Activated CD4-positive, alpha-beta T cell treated with anti-CD3 and anti-CD28 coated beads, Interleukin-2, Interleukin-4, amounts not matched to agents 100 ng/mL and 50 ng/mL, durations not matched to agents 16 hours and 8 hours (primary cell): Measurements from ENCODE around the gene NOTO.
"Not testable (repeated sequence)": the region's sequence is repeated elsewhere in the genome, so short reads cannot be mapped to it uniquely, and the experiment has no call there.

Source experiments
- DNase-seq: peaks from one replicate; pipeline ENCODE4 v3.0.0-alpha.2; 2020; ENCODE audit warnings: low spot score

The NOTO gene

GRCh38 chr2:73200281-73200680 lies 2.1 kb upstream of the NOTO start:
- DNase-seq = not testable (repeated sequence)

GRCh38 chr2:73203055-73203681 lies 794 bp downstream of the NOTO start:
- DNase-seq = no peak

DNA sequence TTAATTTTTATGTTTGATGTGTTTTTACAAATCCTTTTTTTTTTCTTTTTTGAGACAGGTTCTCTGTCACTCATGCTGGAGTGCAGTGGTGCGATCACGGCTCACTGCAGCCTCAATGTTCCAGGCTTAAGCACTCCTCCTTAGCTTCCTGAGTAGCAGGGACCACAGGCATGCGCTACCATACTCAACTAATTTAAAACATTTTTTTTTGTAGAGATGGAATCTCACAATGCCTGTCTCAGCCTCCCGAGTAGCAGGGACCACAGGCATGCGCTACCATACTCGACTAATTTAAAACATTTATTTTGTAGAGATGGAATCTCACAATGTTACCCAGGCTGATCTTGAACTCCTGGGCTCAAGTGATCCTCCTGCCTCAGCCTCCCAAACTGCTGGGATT lies 3.2 kb downstream of the NOTO start:
- DNase-seq = no peak

DNA sequence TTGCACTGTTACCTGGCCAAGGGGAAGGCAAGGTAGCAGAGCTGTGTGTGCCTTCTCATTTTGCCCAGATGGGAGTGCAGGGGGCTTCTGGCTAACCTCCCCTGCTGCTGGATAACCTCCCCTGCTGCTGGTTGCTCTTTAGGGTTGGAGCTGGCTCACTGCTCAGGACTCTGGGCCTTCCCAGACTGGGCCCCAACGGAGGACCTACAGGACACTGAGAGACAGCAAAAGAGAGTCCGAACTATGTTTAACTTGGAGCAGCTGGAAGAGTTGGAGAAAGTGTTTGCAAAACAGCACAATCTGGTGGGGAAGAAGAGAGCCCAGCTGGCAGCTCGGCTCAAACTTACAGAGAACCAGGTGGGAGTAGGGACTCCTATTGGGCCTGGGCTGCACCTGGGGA lies 5.9 kb downstream of the NOTO start:
- DNase-seq = no peak

- DNase-seq = no peak
Measured at GRCh38 chr2:73210019-73210418, 7.6 kb downstream of the NOTO start.

- no peak for DNase-seq
Measured at GRCh38 chr2:73210696-73211095, 8.3 kb downstream of the NOTO start.

DNA sequence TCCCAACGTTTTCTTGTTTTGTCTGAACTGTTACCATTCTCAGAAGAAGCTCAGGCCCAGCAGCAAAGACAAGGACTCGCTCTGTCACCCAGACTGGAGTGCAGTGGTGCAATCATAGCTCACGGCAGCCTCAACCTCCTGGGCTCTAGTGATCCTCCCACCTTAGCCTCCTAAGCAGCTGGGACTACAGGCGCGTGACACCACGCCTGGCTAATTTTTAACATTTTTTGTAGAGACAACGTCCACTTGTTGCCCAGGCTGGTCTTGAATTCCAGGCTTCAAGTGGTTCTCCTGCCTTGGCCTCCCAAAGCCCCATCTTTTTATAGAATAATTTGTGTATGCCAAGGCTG lies 9.7 kb downstream of the NOTO start:
- no peak for DNase-seq

DNA sequence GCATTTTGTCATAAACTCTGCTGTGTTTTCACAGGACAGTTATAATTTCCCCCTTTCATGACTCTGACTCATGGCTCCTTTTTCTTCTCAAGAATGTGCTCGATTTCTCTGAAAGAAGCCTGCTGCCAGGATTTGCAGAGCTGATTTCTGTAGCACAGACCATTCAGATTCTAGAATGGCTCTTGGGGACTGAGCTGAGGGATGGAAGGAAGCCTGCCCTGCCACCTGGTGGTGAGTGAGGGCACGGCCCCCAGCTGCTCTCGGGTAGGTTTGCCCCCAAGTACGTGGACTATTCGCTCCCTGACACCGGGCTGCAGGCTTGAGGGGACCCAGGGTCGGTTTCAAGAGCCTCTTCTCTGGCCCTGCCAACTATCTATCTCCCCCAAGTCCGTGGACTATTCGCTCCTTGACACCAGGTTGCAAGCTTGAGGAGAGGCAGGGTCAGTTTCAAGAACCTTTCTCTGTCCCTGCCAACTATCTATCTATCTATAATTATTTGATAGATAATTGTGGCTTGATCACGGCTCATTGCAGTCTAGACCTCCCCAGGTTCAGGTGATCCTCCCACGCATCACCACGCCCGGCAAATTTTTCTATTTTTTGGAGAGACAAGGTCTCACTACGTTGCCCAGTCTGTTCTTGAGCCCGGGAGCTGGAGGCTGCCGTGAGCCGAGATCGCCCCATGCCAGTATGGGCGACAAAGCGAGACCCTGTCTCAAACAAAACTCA lies 10.2 kb downstream of the NOTO start:
- peak; percentile 73 for DNase-seq

GRCh38 chr2:73214120-73215035 lies 12.0 kb downstream of the NOTO start, which contains the start of gene SMYD5:
Gene SMYD5 (plus strand): TSS chr2:73214245. CDS start chr2:73214267, 22 bp downstream.
- DNase-seq = peak; percentile 93

GRCh38 chr2:73215254-73215653 lies 12.9 kb downstream of the NOTO start:
- DNase-seq = no peak

DNA sequence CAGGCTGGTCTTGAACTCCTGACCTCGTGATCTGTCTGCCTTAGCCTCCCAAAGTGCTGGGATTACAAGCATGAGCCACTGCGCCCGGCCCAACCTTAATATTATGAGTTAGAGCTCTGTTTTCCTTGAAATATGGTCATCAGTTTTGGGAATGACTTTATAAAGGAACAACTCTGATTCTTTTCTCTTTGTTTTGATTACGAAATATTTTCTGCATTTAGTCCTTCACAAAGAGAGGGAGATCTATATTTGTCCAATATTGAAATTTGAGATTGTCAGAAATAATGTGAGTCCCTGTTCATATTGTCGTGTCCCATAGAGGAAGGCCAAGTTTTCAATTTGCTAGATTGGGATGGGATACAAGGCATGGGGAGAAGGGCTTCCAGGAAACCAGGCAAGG lies 14.8 kb downstream of the NOTO start:
- DNase-seq = no peak

DNA sequence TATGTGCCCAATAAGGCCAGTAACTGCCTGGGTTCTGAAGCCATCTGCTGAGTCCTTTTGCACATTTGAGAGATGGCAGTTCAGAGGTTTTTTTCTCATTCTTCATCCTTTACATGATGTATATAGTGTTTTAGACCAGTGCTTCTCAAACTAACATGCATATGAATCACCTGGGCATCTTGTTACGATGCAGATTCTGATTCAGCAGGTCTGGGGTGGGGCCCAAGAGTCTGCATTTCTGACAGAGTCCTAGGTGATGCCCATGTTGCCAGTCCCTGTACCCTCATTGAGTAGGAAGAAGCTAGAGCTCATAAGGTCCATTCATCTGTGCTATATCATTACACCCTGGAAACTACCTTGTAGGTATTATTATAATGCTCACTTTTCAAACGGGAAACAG lies 15.5 kb downstream of the NOTO start:
- DNase-seq = no peak

GRCh38 chr2:73218298-73218697 lies 15.9 kb downstream of the NOTO start:
- no peak for DNase-seq

GRCh38 chr2:73223821-73224220 lies 21.4 kb downstream of the NOTO start:
- DNase-seq = no peak

DNA sequence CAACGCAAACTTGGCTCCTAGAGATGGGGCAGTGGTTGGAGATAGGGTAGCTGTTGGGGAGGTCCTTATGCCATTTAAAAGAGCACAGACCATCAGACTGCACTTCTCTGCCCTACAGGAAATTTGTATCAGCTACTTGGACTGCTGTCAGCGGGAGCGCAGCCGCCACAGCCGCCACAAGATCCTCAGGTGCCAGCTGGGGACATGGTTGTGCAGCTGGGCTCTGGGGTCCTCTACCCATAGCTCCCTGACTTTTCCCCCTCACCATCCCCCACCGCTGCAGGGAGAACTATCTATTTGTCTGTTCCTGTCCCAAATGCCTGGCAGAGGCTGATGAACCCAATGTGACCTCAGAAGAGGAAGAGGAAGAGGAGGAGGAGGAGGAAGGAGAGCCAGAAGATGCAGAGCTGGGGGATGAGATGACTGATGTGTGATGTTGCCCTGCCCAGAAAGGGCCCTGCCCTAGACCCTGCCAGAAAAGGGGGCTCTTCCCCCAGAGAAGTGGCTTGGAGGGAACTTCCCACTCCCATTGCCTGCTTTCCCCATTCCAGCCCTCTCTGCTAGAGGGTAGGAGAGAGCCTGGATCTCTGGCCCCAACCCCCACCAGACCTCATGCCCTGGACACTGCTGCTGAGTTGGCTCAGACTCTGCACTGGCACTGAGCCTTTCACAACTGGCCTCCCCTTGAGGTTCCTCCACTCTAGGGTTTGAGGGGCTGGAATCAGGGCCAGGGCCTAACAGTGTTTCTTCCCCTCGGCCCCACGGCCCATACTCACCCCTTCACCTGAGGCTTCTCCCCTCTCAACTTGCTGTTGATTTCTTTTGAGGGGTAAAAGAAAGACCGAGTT lies 23.4 kb downstream of the NOTO start:
- no peak for DNase-seq

- no peak for DNase-seq
Measured at GRCh38 chr2:73227086-73227485, 24.7 kb downstream of the NOTO start.

DNA sequence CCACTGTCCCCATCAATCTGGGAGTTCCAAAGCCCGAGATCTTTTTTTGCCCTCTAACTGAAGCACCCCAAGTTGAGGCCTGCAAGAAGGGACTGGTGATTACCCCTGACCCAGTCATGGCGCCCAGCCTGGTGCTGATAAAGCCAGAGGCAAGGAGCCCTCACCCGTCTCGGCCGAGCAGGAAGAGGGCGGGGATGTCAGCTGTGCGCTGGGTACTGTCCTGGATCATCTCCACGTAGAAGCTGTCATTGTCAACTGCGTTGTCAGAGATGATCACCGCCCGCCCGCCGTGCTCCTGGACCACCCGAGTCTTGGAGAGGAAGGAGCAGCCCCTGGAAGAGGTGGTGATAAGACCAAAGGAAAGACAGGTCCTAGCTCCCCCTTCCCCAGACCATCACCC lies 26.3 kb downstream of the NOTO start:
- no peak for DNase-seq

DNA sequence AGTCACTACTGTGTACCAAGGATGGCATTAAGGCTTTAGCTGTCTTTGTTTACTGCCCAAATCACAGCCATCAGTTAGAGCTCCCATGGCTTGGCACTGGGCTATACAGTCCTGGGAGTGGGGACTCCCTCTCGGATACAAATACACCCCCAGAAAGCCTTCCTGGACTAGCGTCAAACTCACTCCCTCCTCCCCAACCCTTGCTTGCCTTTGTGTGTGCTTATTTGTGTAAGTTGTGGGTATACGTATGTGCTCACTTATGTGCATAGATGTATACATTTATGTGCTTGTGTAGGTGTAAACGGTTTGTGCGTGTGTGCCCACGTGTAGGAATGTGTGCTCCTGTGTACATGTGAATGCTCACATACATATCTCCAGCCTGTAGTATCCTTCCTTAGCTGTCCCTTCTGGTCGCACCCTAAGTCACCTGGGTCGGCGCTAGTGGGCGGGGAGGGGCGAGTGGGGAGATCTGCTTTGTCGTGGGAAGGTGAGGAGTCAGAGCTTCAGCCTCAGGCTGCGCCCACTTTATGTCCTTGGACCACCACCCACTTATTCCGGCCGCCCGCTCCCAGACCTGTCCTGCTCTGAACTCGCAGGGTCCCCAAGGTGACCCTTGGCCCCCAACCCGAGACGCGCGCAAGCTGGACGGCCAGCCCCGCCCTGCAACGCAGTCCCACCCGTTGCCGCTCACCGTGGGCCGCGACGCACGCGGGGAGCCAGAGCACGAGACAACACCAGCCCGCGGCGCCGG lies 30.2 kb downstream of the NOTO start:
- peak; percentile 35 for DNase-seq

DNA sequence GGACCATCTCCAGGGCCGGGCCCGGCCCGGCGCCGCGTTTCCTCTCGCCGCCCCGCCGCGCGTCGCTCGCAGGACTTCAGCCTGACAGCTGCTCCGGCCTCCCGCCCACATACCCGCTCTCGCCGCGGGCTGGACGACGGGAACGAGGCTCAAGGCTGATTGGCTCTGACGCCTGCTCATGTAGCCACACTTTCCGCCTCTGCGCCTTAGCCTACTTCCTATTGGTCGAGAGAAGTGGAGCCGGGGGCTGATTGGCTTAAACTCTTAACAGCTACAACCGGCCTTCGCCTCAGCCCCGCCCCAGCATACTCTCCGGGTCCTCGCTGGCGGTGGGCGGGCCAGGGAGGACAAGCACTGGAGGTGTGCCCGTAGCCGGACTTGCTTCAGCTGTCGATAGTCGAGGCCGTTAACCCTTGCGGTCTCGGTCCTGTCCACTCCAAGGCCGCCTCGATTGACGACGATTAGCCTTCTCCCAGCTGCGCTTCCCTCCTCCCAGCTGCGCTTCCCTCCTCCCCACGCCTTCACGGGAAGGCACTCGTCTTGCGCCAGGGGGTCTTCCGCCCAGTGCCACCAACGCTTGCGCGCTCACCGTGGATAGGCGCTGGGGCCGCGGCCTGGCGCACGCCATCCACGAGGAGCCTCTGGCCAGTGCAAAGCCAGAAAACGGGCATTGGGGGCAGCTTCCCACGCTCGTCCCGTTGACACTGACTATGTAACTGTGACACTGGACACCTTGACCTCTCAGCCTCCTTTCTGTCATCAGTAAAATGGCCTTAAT lies 31.0 kb downstream of the NOTO start, which contains the start of gene PRADC1:
Gene PRADC1, minus strand, starts transcription at position 86 of the 778 bp plus-strand sequence. Its CDS starts 79 bp downstream, at position 7.
- peak; percentile 98 for DNase-seq
